Body of pancreas (tissue), 4 donors: Measurements from ENCODE around the gene WDR27. TPM values are rescaled to one million over a fixed set of nuclear protein-coding genes. Genes with fewer than 3 reads are reported as not detected.

Experiments
- ATAC-seq: fragments of 150-250 bp; one replicate; pipeline ENCODE4 v1.9.1; 2016
- DNase-seq, 4 donors: peaks; one replicate each; pipeline ENCODE4 v3.0.0-alpha.2; 2019
- H3K27ac ChIP-seq, 4 donors: fragments of 200-600 bp; sonication (generic); 1 replicate in 3 of 4; 2 replicates in 1 of 4; pipeline versions ENCODE4 v1.5.1 to v1.6.1; 2016 to 2019; ENCODE audit warnings: mild to moderate bottlenecking in 1 of 4, mixed read lengths in 1 of 4, moderate library complexity in 1 of 4
- H3K27me3 ChIP-seq, 2 donors: fragments of 200-600 bp; sonication (generic); one replicate each; pipeline ENCODE4 v1.6.0; 2016; ENCODE audit warnings: mild to moderate bottlenecking in 1 of 2
- H3K36me3 ChIP-seq, 2 donors: fragments of 200-600 bp; sonication (generic); replicated peaks in 1 of 2; 2 replicates each; pipeline ENCODE4 v1.5.1; 2016; ENCODE audit warnings: low read depth in 2 of 2; ENCODE audit not compliant: insufficient read depth in 1 of 2
- H3K4me1 ChIP-seq: fragments of 200-600 bp; sonication (generic); one replicate; pipeline ENCODE4 v1.6.0; 2016
- H3K4me3 ChIP-seq, 2 donors: fragments of 200-600 bp; sonication (generic); 1 replicate in 1 of 2; 2 replicates in 1 of 2; pipeline ENCODE4 v1.5.1; 2016 to 2019
- H3K9me3 ChIP-seq, 3 donors: fragments of 200-600 bp; sonication (generic); 1 replicate in 2 of 3; 2 replicates in 1 of 3; pipeline ENCODE4 v1.5.1; 2016
- CTCF ChIP-seq, 7 experiments: fragments of 450-650 bp in 4 of 7; fragments of 200-600 bp in 3 of 7; sonication (generic) in 3 of 7; IDR thresholded peaks; one replicate each; pipeline ENCODE4 v1.5.1; 2016 to 2019; ENCODE audit warnings: antibody characterized with exemption in 7 of 7
- POLR2A ChIP-seq, 3 donors: fragments of 450-650 bp; IDR thresholded peaks; one replicate each; pipeline ENCODE4 v1.6.1; 2016; ENCODE audit warnings: antibody characterized with exemption in 3 of 3, mild to moderate bottlenecking in 2 of 3
- WGBS, 2 donors: methylation state at CpG; one replicate each; pipeline ENCODE4 v1.1.5; 2017; 5-methylcytosine and 5-hydroxymethylcytosine counted together
- intact Hi-C: fragments of 100-400 bp; cut with DNase I; formaldehyde crosslinking; loops from one replicate; pipeline ENCODE4 v1.15.1; 2023
- total RNA-seq, 2 donors: library from RNA; depleted of rRNA; stranded (reverse); fragments of >200 nt; gene quantifications; one replicate each; pipeline ENCODE4 v1.1.0, GENCODE V29; 2016

The WDR27 gene
- total RNA-seq, 2 donors from 2014 or later, result 38.2 to 38.7 TPM

DNA sequence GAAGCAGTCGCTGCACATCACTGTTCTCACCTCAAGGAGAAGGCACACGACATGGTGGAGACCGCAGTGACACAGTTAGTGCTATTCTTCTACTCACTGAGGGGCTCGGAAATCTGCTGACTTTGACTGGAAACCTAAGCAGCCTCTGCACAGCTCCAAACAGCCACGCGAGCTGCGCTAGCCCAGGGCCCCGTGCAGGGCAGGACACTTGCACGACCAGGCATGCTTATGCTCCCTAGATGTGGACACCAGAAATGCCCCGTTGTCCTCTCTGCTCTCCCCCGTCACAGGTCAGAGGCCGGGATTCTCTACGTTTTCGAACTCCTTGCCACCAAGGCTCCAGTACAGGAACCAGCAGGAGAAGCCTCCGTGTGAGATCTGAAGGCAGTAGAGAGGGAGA lies 201.1 kb downstream of the WDR27 start:
- intact Hi-C loops, result no loop called here
- Histone ChIP-seq H3K36me3 (no peaks in the 10 kb centered on the region), H3K9me3 (no peaks in the 10 kb centered on the region), H3K27ac (no peak overlapping the region), H3K4me3 (no peak overlapping the region), H3K4me1 (no peaks in the 10 kb centered on the region), H3K27me3 (no peaks in the 10 kb centered on the region)
- 90% methylated on average over 13 to 15 of the region's 15 CpGs for WGBS, 2 donors
- DNase-seq (no peak), ATAC-seq (no peak)
- TF ChIP-seq POLR2A (IDR thresholded peaks at IDR 0.05) (no peak), CTCF (IDR thresholded peaks at IDR 0.05) (no peak)

GRCh38 chr6:169499848-169500247 lies 202.0 kb downstream of the WDR27 start:
- Histone ChIP-seq H3K36me3 (no peaks in the 10 kb centered on the region), H3K4me3 (no peak overlapping the region), H3K27me3 (no peaks in the 10 kb centered on the region), H3K9me3 (no peaks in the 10 kb centered on the region), H3K4me1 (no peaks in the 10 kb centered on the region), H3K27ac (no peak overlapping the region)
- WGBS, 2 donors, result 87 to 94% methylated on average over 6 to 7 of the region's 7 CpGs
- DNase-seq, result no peak
- no peak for ATAC-seq
- intact Hi-C loops, result no loop called here
- TF ChIP-seq POLR2A (IDR thresholded peaks at IDR 0.05) (no peak), CTCF (IDR thresholded peaks at IDR 0.05) (no peak)

GRCh38 chr6:169498916-169499513 lies 202.8 kb downstream of the WDR27 start:
- ATAC-seq (no peak), DNase-seq (no peak)
- H3K4me3 ChIP-seq, result no peak overlapping the region
- H3K4me1 ChIP-seq, result no peaks in the 10 kb centered on the region
- no peak for TF ChIP-seq POLR2A (IDR thresholded peaks at IDR 0.05)
- no peak for TF ChIP-seq CTCF (IDR thresholded peaks at IDR 0.05)
- no peaks in the 10 kb centered on the region for H3K9me3 ChIP-seq
- 84 to 85% methylated on average over 10 to 15 of the region's 15 CpGs for WGBS, 2 donors
- intact Hi-C loops, result no loop called here
- H3K27me3 ChIP-seq, result no peaks in the 10 kb centered on the region
- H3K27ac ChIP-seq, result no peak overlapping the region
- H3K36me3 ChIP-seq, result no peaks in the 10 kb centered on the region

- TF ChIP-seq POLR2A (IDR thresholded peaks at IDR 0.05), result no peak
- no peak for TF ChIP-seq CTCF (IDR thresholded peaks at IDR 0.05)
- ATAC-seq (no peak), DNase-seq (no peak)
- Histone ChIP-seq H3K27me3 (no peaks in the 10 kb centered on the region), H3K4me1 (no peaks in the 10 kb centered on the region), H3K4me3 (no peak overlapping the region), H3K36me3 (no peaks in the 10 kb centered on the region), H3K9me3 (no peaks in the 10 kb centered on the region), H3K27ac (no peak overlapping the region)
- intact Hi-C loops, result no loop called here
Observed at GRCh38 chr6:169495601-169496000, 206.2 kb downstream of the WDR27 start.

DNA sequence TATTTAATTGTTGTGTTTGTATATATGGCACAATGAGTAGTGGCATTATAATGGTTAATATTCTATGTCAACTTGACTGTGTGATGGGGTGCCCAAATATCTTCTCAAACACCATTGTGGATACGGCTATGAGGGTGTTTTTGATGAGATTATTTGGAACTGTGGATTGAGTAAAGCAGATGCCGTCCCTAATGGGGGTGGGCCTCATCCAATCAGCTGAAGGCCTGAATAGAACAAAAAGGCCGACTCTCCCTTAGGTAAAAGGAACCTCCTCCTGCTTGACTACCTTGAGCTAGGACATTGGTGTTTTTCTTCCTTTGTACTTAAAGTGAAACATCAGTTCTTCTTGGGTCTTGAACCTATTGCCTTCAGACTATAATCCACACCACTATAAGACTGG lies 207.8 kb downstream of the WDR27 start:
- intact Hi-C loops, result no loop called here
- no peak for TF ChIP-seq CTCF (IDR thresholded peaks at IDR 0.05)
- no peak for TF ChIP-seq POLR2A (IDR thresholded peaks at IDR 0.05)
- no peak overlapping the region for H3K27ac ChIP-seq
- H3K4me1 ChIP-seq, result no peaks in the 10 kb centered on the region
- 85 to 95% methylated on average over 3 of the region's 3 CpGs for WGBS, 2 donors
- H3K4me3 ChIP-seq, result no peak overlapping the region
- no peaks in the 10 kb centered on the region for H3K9me3 ChIP-seq
- no peaks in the 10 kb centered on the region for H3K27me3 ChIP-seq
- no peak for DNase-seq
- no peak for ATAC-seq
- H3K36me3 ChIP-seq, result no peaks in the 10 kb centered on the region
